GM19035 (cell line): ENCODE data around the gene RAPGEFL1.
"Not testable (repeated sequence)": the region's sequence is repeated elsewhere in the genome, so short reads cannot be mapped to it uniquely, and the experiment has no call there.

ENCODE experiments used
- ATAC-seq: cut with Tn5 transposase; IDR thresholded peaks from one replicate; pipeline ENCODE4 v1.9.1; 2021; ENCODE audit not compliant: unreplicated experiment

The RAPGEFL1 gene

DNA sequence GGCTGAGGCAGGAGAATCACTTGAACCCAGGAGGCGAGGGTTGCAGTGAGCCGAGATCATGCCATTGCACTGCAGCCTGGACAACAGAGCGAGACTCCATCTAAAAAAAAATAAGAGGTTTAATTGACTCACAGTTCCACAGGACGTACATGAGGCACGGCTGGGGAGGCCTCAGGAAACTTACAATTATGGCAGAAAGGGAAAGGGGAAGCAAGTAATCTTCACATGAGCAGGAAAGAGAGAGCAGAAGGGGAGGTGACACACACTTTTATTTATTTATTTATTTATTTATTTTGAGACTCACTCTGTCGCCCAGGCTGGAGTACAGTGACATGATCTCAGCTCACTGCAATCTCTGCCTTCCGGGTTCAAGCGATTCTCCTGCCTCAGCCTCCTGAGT is 28.9 kb downstream of the RAPGEFL1 start:
- not testable (repeated sequence) for ATAC-seq

DNA sequence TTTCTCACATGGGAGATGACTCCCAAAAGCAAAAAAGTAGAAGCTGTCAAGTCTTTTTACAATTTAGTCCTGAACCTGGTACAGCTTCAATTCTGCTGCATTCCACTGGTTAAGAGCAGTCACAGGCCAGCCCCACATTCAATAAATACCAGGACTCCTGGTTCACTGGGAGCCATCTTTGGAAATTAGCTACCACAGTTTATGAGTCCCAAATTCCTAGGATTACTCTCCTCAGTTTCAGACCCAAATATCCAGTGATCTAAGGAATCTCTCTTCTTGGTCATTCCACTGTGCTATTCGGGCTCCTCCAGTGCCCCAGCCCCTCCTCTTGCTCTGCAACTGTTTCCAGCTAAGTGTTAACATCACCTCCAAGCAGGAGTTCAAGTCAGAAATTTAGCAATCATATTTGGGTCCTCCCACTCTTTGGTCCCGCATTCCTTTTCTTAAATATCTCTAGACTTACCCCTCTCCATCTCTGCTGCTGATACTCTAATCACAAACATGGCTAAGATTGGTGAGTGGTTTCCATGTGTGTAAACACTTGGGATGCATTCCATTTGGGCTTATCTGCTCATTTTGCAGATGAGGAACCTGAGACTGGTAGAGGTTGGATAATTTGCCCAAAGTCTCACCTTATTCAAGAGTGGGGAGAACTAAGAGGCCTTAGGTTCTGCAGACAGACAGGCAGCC is 32.3 kb downstream of the RAPGEFL1 start:
- ATAC-seq: no peak

DNA sequence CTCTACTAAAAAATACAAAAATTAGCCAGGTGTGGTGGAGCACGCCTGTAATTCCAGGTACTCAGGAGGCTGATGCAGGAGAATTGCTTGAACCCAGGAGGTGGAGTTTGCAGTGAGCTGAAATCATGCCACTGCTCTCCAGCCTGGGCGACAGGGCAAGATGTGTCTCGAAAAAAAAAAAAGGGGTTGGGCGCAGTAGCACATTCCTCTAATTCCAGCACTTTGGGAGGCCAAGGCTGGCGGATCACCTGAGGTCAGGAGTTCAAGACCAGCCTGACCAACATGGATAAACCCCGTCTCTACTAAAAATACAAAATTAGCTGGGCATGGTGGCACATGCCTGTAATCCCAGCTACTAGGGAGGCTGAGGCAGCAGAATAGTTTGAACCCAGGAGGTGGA is 36.6 kb downstream of the RAPGEFL1 start:
- not testable (repeated sequence) for ATAC-seq

DNA sequence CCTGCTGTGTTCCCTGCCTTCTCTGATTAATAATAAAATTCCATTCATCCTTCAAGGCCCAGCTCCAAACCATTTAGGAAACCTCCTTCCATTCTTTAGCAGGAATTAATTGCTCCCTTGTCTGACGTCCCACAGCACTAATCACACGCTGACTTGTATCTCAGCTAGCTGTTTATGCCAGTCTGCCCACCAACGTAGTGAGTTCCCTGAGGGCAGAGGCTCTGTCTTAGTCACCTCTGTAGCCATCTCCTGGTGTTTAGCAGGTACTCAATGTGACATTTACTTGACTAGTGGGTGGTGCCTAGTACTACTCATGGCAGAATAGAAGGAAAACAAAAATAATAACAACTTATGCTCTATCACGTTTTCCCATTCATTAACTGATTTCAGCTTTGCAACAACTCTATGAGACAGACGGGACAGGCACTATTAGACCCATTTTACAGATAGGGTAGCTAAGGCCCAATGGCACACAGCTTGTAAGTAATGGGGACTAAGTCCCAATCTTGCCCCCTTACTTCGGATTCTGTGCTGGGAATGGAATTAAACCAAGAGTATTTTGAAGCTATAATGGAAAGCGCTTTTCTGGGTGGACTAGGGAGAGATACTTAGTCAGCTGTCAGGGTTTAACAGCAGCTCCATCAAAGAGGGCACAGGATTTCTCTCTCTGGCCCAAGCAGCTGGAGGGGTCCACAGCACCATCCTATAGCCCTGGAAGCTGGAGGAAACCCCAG is 40.9 kb downstream of the RAPGEFL1 start:
- ATAC-seq: no peak

DNA sequence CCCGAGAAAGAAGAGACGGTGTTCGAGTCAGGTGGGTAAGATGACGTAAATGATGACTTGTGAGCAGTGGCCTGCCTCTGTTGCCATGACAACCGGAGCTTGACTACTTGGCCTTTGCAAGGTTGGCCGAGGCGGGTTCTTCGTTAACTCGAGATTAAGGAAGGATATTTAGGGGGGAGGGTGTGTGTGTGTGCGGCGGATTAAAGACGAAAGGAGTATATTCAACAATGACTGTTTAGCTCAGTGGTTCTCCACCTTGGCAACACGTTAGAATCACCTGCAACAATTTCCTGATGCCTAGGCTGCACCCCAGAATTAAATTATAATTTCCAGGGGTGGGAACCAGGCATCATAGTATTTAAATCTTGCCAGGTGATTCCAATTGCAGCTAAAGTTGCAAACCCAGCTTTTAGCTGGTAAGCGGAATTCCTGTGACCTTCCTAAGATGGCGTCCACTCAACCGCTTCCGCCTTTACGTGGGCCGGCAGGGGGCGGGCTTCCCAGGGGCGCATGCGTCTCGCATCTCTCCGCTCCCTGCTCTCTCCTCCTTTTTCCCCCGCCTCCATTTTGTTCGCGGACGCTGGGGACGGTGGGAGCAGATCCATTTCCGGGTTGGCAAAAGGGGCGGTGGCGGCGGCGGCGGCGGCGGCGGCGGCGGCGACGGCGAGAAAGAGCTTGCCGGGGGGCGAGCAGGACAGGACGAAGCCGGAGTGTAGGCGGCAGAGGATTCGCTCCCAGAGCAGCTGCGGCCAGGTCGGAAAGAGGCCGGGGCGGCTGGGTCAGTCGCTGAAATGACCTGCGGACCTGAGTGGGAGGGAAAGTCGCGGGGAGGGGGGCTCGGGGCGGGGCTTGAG is 41.7 kb downstream of the RAPGEFL1 start, which contains the start of gene WIPF2:
TSS of gene WIPF2 (plus strand) at position 565 of the 854 bp plus-strand sequence. CDS start 37,156 bp downstream, outside the sequence.
- ATAC-seq: peak; percentile 95

DNA sequence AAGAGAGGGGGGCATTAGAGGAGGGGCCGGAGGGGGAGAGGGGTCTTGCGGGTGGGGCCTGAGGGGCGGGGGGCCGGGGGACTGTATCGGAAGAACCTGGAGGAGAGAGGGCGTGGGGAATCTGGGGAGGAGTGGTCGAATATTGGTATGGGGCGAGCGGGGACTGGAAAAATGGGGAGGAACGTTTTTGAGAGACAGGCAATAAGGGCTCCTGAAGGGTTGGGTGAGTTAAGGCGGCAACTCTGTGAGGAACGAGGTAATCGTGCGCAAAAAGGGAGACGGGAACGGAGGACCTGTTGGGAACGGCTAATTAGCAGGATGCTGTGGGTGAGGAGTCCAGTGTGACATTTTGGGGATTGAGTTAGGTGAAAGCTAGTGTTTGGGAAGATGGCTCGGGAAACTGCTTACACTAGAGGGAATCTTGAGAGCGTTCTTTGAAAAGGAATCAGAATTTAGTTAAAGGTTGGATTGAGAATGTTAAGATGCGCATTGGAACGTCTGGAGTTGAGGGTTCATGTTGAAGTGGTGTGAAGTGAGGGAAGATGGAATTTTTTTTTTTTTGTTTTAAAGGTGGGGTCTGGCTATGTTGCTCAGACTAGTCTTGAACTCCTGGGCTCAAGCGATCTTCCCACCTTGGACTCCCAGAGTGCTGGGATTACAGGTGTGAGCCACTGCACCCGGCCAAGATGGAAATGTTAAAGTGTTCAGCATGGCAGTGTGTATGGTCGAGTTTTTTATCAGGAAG is 42.5 kb downstream of the RAPGEFL1 start:
- no peak for ATAC-seq

DNA sequence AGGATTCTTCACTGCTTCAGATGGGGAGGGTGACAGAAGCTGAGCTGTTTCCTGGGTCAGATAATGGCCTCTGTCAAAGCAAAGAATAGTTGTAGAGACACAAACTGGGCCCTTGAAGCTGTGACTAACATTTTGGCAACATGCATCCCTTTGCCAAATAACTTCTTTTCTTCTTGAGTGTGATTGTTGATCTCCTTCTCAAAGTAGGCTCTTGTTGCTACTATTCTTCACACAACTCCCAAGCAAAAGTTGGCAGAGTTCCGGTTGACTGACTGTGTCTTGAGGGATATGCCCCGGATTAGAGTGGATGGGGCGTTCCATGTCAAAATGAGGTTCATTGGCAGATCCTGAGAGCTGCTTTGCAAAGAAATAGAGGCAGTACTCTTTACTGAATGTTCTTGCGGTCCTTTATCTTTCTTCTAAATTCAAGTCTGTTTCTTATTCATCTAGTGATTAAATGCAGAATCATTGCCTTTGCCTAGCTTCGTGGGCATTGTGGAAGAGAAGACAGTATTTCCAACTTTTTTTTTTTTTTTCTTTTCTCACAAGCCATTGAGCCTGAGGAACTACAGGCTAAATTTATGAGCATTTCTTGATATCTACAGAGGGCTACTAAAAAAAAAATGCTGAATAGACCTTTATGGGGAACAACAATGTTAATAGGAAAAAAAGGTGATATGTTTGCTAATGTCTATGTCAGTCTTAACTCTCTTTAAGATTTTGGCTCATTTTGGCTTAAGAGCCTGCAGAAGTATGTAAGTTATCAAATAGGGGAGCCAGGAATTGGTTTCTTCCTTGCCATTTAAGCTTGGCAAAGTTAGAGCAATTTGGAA is 47.7 kb downstream of the RAPGEFL1 start:
- ATAC-seq: no peak

DNA sequence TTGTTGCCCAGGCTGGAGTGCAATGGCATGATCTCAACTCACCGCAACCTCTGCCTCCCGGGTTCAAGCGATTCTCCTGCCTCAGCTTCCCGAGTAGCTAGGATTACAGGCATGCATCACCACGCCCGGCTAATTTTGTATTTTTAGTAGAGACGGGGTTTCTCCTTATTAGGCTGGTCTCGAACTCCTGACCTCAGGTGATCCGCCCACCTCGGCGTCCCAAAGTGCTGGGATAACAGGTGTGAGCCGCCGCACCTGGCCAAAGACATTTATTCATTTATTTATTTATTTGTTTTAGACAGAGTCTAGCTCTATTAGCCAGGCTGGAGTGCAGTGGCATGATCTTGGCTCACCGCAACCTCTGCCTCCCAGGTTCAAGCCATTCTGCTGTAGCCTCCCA is 51.9 kb downstream of the RAPGEFL1 start:
- ATAC-seq: not testable (repeated sequence)

DNA sequence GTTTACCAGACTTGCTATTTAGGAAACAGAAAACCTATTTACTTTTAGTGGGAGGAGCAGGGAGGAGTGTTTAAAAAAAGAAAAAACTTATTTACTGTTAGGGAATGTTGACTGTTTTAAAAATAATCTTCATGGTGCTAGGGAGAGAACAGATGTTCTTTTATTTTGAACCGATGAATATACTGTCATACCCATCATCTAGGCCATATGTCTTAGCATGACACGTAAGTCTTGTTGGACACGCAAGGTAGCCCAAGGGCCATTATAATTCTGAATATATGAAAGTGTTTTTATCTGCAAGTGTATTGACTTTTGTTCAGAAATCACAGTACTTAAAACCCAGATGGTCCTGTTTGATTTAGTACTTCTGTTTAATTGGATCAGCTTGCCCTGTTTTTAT is 53.4 kb downstream of the RAPGEFL1 start:
- ATAC-seq: no peak

DNA sequence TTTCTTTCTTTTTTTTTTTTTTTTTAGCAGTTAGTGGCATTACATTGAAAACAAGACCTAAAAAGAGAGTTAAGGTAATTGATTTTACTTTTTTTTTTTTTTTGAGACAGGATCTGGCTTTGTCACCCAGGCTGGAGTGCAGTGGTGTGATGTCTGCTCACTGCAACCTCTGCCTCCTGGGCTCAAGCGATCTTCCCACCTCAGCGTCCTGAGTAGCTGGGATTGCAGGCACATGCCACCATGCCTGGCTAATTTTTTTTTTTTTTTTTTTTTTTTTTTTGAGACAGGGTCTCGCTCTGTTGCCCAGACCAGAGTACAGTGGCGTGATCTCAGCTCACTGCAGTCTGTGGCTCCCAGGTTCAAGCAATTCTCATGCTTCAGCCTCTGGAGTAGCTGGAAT is 54.7 kb downstream of the RAPGEFL1 start:
- ATAC-seq: not testable (repeated sequence)

DNA sequence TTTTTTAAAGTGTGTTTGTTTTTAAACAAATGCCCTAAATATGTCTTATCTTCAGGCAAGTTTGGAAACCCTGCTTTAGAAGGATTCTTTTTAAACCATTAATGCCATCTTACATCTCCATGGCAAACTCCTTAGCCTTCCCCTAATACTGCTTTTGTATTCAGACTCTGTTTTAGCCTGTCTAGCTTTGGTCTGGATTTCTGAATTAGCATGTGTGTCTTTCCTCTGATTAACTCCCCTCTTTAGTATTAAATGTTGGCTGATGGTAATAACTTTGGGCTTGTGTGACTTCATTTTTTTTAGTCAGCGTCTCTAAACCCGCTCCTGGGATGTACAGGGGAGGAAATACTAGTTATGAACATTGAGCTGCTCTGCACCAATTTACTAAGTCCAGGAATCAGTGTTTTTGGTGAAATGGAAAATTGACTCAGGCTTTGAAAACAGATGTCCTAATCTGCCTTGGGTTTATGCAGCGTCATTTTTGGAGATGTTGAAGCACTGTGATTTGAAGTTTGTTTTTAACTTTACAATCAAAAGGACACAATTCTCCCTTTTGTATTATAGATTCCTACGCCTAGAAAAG is 64.1 kb downstream of the RAPGEFL1 start:
- ATAC-seq: no peak

DNA sequence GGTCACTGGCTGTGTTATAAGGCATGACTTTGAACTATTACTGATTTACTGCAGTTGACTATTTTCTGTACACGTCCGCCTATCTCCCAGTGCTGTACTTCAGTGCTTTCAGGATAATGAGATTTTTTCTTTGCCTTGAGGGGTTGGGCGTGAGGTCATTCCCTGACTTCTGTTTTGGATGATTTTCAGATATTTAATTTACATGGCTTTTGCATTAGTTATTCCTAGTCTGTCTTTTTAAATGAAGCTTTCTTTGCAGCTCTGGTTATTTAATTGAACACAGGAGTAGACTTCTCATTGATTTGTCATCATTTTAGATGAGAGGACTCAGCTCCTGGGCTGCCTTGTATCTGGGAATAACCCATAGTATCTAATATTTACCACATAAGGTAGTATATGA is 65.5 kb downstream of the RAPGEFL1 start:
- ATAC-seq: no peak

DNA sequence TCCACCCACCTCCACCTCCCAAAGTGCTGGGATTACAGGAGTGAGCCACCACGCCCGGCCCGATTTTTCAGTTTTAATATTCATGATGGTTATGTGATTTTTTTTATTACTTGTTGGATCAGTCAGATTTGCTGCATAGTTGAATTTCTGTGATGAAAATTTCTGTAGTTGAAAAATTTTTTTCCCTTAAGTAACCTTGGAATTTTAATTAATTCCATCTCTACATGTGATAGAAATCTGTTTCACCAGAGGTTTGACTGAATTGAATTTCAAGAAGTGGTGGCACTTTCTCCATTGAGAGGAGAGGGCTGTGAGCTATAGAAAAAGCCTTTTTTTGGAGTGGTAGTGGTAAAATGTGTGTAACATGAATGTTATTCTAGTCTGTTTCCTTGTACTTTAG is 66.5 kb downstream of the RAPGEFL1 start:
- no peak for ATAC-seq

DNA sequence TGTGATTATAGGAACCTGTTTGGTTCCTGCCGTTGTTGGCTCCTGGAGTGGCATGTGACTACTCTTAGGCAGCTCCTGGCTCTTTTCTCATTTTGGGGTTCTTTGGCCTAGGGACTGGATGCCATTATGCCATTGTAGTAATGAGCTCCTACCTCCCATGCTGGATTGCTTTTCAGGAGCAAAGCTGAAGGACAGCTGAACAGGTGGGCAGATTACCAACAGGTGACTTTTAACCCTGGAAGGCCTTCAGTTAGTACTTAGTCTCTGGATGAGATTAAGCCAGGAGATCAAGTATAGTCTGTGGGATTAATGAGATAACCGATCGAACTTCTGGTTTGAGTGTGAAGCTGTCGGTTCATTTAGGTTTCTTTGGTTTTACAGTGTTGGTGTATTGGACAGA is 67.0 kb downstream of the RAPGEFL1 start:
- ATAC-seq: no peak
